GM10266 (cell line): ENCODE measurements around the gene CEBPA.
"Not testable (repeated sequence)": the region's sequence is repeated elsewhere in the genome, so short reads cannot be mapped to it uniquely, and the experiment has no call there.

Source experiments
- DNase-seq: peaks from one replicate; pipeline ENCODE4 v3.0.0; 2012; ENCODE audit errors: extremely low spot score
- TF ChIP-seq, protein P1 (sequence below): IDR thresholded peaks from 2 replicates; pipeline ENCODE4 v1.5.1; 2012; ENCODE audit warnings: mild to moderate bottlenecking, low read depth; ENCODE audit not compliant: control insufficient read depth, insufficient read depth; ENCODE audit errors: missing control alignments

CEBPA gene

GRCh38 chr19:33299051-33299688 lies 3.2 kb downstream of the CEBPA start:
- TF ChIP-seq, protein P1, sequence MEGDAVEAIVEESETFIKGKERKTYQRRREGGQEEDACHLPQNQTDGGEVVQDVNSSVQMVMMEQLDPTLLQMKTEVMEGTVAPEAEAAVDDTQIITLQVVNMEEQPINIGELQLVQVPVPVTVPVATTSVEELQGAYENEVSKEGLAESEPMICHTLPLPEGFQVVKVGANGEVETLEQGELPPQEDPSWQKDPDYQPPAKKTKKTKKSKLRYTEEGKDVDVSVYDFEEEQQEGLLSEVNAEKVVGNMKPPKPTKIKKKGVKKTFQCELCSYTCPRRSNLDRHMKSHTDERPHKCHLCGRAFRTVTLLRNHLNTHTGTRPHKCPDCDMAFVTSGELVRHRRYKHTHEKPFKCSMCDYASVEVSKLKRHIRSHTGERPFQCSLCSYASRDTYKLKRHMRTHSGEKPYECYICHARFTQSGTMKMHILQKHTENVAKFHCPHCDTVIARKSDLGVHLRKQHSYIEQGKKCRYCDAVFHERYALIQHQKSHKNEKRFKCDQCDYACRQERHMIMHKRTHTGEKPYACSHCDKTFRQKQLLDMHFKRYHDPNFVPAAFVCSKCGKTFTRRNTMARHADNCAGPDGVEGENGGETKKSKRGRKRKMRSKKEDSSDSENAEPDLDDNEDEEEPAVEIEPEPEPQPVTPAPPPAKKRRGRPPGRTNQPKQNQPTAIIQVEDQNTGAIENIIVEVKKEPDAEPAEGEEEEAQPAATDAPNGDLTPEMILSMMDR, result no peak
- no peak for DNase-seq

GRCh38 chr19:33298146-33298911 lies 4.0 kb downstream of the CEBPA start:
- TF ChIP-seq, protein P1, result no peak
- no peak for DNase-seq

DNA sequence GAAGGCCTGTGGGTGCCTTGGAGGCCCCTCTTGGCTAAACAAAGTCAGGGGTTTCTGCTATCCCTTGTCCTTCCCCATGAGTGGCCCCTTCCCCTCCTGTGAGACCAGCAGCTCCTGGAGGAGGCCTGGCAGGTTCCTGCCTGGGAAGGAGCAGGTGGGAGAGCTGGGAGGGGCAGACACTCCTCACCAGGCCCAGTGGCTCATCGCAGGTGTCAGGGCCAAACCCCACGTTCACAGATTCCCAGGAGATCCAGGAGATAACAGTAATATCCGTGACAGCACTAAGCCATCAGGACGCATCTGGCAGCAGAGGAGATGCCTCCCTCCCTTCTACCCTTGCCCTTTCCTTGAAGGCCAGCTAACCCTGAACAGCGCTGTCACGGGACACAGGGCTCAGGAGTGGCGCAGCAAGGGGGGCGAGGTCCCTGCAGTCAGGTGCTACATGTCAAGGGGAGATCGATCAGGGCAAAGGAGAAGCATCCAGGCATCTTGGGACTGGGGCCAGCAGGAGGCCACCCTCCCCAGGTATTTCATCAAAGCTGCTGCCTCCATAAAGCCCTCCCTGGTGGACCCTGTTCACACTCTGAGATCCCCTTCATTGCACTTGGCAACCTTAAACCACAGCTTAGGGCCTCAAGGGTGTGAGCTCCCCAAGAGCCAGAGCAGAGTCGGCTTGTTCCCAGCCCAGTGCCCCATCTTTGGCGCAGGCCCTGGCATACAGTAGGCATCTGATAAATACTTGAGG lies 4.8 kb downstream of the CEBPA start:
- no peak for DNase-seq
- TF ChIP-seq, protein P1, result no peak

DNA sequence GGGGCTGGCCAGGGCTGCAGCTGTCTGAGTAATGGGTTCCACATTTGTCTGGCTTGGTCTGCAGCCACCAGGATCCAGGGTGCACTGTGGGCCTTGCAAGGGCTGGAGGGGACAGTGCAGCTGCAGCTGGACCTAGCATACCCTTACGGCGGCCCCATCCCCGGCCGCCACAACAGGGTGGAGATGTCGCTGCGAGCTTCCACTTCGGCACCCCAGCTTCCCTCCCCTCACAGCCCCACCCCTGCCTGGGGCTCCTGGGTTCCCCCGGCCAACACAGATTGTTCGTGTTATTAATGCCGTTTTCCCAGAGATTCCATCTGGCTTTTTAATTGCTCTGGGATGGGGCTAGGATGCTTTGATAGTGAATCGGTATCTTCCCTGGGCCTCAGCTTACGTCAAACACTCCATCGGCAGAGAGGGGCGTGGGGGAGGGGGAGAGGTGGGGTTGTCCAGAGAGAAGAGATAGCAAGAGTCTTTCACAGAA lies 5.8 kb downstream of the CEBPA start:
- TF ChIP-seq, protein P1, result no peak
- DNase-seq, result no peak

- TF ChIP-seq, protein P1, result no peak
- DNase-seq, result no peak
Measured at GRCh38 chr19:33295621-33296487, 6.5 kb downstream of the CEBPA start.

GRCh38 chr19:33295046-33295445 lies 7.3 kb downstream of the CEBPA start:
- not testable (repeated sequence) for DNase-seq
